C4-2B (cell line): ENCODE data around the gene GRM5.

Experiments
- H3K27ac ChIP-seq: fragments of 450-650 bp; 2 replicates; pipeline ENCODE4 v1.5.1; 2017
- CTCF ChIP-seq: fragments of 450-650 bp; conservative IDR thresholded peaks from 2 replicates; pipeline ENCODE4 v1.5.1; 2017; ENCODE audit warnings: mild to moderate bottlenecking
- ZFX ChIP-seq: fragments of 450-650 bp; IDR thresholded peaks from 2 replicates; pipeline ENCODE4 v1.6.1; 2017

The GRM5 gene

GRCh38 chr11:88619656-88620385 lies 446.0 kb downstream of the GRM5 start:
- H3K27ac ChIP-seq = no peak overlapping the region
- TF ChIP-seq ZFX (no peak), CTCF (no peak)

GRCh38 chr11:88619071-88619425 lies 446.7 kb downstream of the GRM5 start:
- no peak overlapping the region for H3K27ac ChIP-seq
- TF ChIP-seq CTCF (no peak), ZFX (no peak)

- TF ChIP-seq CTCF (no peak), ZFX (no peak)
Measured at GRCh38 chr11:88618327-88619070, 447.3 kb downstream of the GRM5 start.

GRCh38 chr11:88617226-88617625 lies 448.6 kb downstream of the GRM5 start:
- TF ChIP-seq CTCF (no peak), ZFX (no peak)
- no peak overlapping the region for H3K27ac ChIP-seq

More at GRCh38 chr11:88618327-88619070, 447.3 kb downstream of the GRM5 start:
- H3K27ac ChIP-seq = no peak overlapping the region

- no peak overlapping the region for H3K27ac ChIP-seq
- TF ChIP-seq CTCF (no peak), ZFX (no peak)
Measured at GRCh38 chr11:88604260-88604659, 461.5 kb downstream of the GRM5 start.

GRCh38 chr11:88603091-88603867 lies 462.5 kb downstream of the GRM5 start:
- H3K27ac ChIP-seq = no peak overlapping the region
- no peak for TF ChIP-seq CTCF
- TF ChIP-seq ZFX = no peak

- TF ChIP-seq ZFX = no peak
- TF ChIP-seq CTCF = no peak
- H3K27ac ChIP-seq = no peak overlapping the region
Measured at GRCh38 chr11:88597387-88597786, 468.4 kb downstream of the GRM5 start.
